IMR-90 (cell line): ENCODE measurements around the gene INPP5D. TPM values are rescaled to one million over a fixed set of nuclear protein-coding genes. Genes with fewer than 3 reads are reported as not detected.

Experiments
- ATAC-seq: fragments of 200-7000 bp; cut with Tn5 transposase; 2 replicates; pipeline ENCODE4 v1.9.1; 2020; ENCODE audit warnings: low read depth, mild to moderate bottlenecking, moderate library complexity
- BruUV-seq: library from RNA; stranded (reverse); fragments of 400-500 nt; replicated peaks from 2 replicates; lab custom pipeline; 2021; lab: Mats Ljungman, UMichigan
- CTCF ChIA-PET: fragments of 300-600 bp; formaldehyde crosslinking; extraction: SDS; loops from one replicate; lab custom pipeline; 2021; ENCODE audit warnings: antibody characterized with exemption; lab: Yijun Ruan, JAX
- POLR2A ChIA-PET: fragments of 300-600 bp; sonication (Branson Sonifier 250); formaldehyde crosslinking; loops from one replicate; lab custom pipeline; 2022; ENCODE audit warnings: antibody characterized with exemption; ENCODE audit not compliant: unreplicated experiment; lab: Charles Lee
- DNase-seq: peaks from one replicate; pipeline ENCODE4 v3.0.0; 2013
- H2AFZ ChIP-seq: replicated peaks from 2 replicates; pipeline ENCODE3; 2013; ENCODE audit warnings: low read length, mild to moderate bottlenecking; ENCODE audit not compliant: poor library complexity
- H2AK5ac ChIP-seq: 2 replicates; pipeline ENCODE4 v1.6.1; 2013; ENCODE audit warnings: low read depth, low read length, inconsistent platforms
- H2AK9ac ChIP-seq: replicated peaks from 2 replicates; pipeline ENCODE3; 2013; ENCODE audit warnings: mild to moderate bottlenecking, low read depth, low read length, moderate library complexity; ENCODE audit not compliant: poor library complexity
- H2BK120ac ChIP-seq: 2 replicates; pipeline ENCODE4 v1.6.1; 2013; ENCODE audit warnings: low read depth, low read length, inconsistent platforms
- H2BK15ac ChIP-seq: 3 replicates; pipeline ENCODE4 v1.6.1; 2013; ENCODE audit warnings: low read depth, low read length, inconsistent platforms
- H2BK20ac ChIP-seq: 2 replicates; pipeline ENCODE4 v1.6.1; 2013; ENCODE audit warnings: low read depth, mild to moderate bottlenecking, inconsistent platforms, low read length, moderate library complexity
- H2BK5ac ChIP-seq: 2 replicates; pipeline ENCODE4 v1.6.1; 2013; ENCODE audit warnings: mild to moderate bottlenecking, low read depth, low read length, inconsistent platforms; ENCODE audit not compliant: poor library complexity, severe bottlenecking
- H3K14ac ChIP-seq: replicated peaks from 2 replicates; pipeline ENCODE4 v1.6.1; 2013; ENCODE audit warnings: low read depth, low read length, inconsistent platforms
- H3K18ac ChIP-seq: 2 replicates; pipeline ENCODE4 v1.6.1; 2013; ENCODE audit warnings: low read depth, low read length, control low read depth
- H3K23ac ChIP-seq: 2 replicates; pipeline ENCODE4 v1.6.1; 2013; ENCODE audit warnings: low read depth, low read length, inconsistent platforms
- H3K27ac ChIP-seq: 2 replicates; pipeline ENCODE4 v1.5.1; 2013; ENCODE audit warnings: mild to moderate bottlenecking, control low read depth, low read length; ENCODE audit not compliant: insufficient read depth
- H3K27me3 ChIP-seq: 2 replicates; pipeline ENCODE4 v1.6.1; 2013; ENCODE audit warnings: low read length; ENCODE audit not compliant: control insufficient read depth, insufficient read depth
- H3K36me3 ChIP-seq: 2 replicates; pipeline ENCODE4 v1.6.1; 2013; ENCODE audit warnings: low read length, mixed read lengths; ENCODE audit not compliant: control insufficient read depth, insufficient read depth
- H3K4ac ChIP-seq: 2 replicates; pipeline ENCODE4 v1.6.1; 2013; ENCODE audit warnings: low read depth, low read length, inconsistent platforms
- H3K4me1 ChIP-seq: 2 replicates; pipeline ENCODE4 v1.6.1; 2013; ENCODE audit warnings: low read length, mixed read lengths; ENCODE audit not compliant: control insufficient read depth, insufficient read depth
- H3K4me2 ChIP-seq: 2 replicates; pipeline ENCODE4 v1.6.1; 2013; ENCODE audit warnings: low read depth, mild to moderate bottlenecking, control low read depth, low read length, moderate library complexity
- H3K4me3 ChIP-seq: 2 replicates; pipeline ENCODE4 v1.5.1; 2013; ENCODE audit warnings: low read depth, mild to moderate bottlenecking, control low read depth, low read length, moderate library complexity; ENCODE audit not compliant: insufficient read depth
- H3K56ac ChIP-seq: 2 replicates; pipeline ENCODE4 v1.6.1; 2013; ENCODE audit warnings: low read length, inconsistent platforms; ENCODE audit not compliant: insufficient read depth; ENCODE audit errors: extremely low read depth
- H3K79me1 ChIP-seq, 2 experiments: 2 replicates each; pipeline ENCODE4 v1.6.1; 2013; ENCODE audit warnings: low read length in 2 of 2, inconsistent platforms in 1 of 2, low read depth in 1 of 2
- H3K9ac ChIP-seq: 2 replicates; pipeline ENCODE4 v1.6.1; 2013; ENCODE audit warnings: low read depth, low read length, control low read depth
- H3K9me1 ChIP-seq: 2 replicates; pipeline ENCODE4 v1.6.1; 2013; ENCODE audit warnings: low read length, inconsistent platforms; ENCODE audit not compliant: insufficient read depth
- H3K9me3 ChIP-seq: 2 replicates; pipeline ENCODE4 v1.6.1; 2013; ENCODE audit warnings: low read length; ENCODE audit not compliant: control insufficient read depth, insufficient read depth
- H4K20me1 ChIP-seq: 2 replicates; pipeline ENCODE4 v1.6.1; 2013; ENCODE audit warnings: low read length, inconsistent platforms; ENCODE audit not compliant: insufficient read depth
- H4K5ac ChIP-seq: 2 replicates; pipeline ENCODE4 v1.6.1; 2013; ENCODE audit warnings: mild to moderate bottlenecking, low read depth, low read length, control low read depth
- H4K8ac ChIP-seq, 2 experiments: 2 replicates each; pipeline ENCODE4 v1.6.1; 2013; ENCODE audit warnings: low read depth in 2 of 2, low read length in 2 of 2, control low read depth in 1 of 2, inconsistent platforms in 1 of 2
- H4K91ac ChIP-seq: 2 replicates; pipeline ENCODE4 v1.6.1; 2013; ENCODE audit warnings: low read depth, low read length, inconsistent platforms; ENCODE audit not compliant: insufficient read depth
- BHLHE40 ChIP-seq: fragments of 150-350 bp; IDR thresholded peaks from 2 replicates; pipeline ENCODE4 v1.6.1; 2016; ENCODE audit warnings: mild to moderate bottlenecking, low read depth, low read length
- CEBPB ChIP-seq: IDR thresholded peaks from 2 replicates; pipeline ENCODE4 v1.6.1; 2012; ENCODE audit warnings: low read depth, low read length, improper control_type of control experiment
- CHD1 ChIP-seq: IDR thresholded peaks from 2 replicates; pipeline ENCODE4 v1.6.1; 2012; ENCODE audit warnings: low read depth, low read length, improper control_type of control experiment
- CTCF ChIP-seq: conservative IDR thresholded peaks from 2 replicates; pipeline ENCODE4 v1.5.1; 2012; ENCODE audit warnings: mild to moderate bottlenecking, low read depth, low read length, improper control_type of control experiment
- ELK1 ChIP-seq: fragments of 150-350 bp; IDR thresholded peaks from 2 replicates; pipeline ENCODE4 v1.6.1; 2016; ENCODE audit warnings: low read depth, mild to moderate bottlenecking, low read length, moderate library complexity, borderline replicate concordance
- FOS ChIP-seq: fragments of 150-350 bp; IDR thresholded peaks from 2 replicates; pipeline ENCODE4 v1.6.1; 2016; ENCODE audit warnings: low read depth, low read length
- MAFK ChIP-seq: IDR thresholded peaks from 2 replicates; pipeline ENCODE4 v1.6.1; 2012; ENCODE audit warnings: low read depth, low read length, improper control_type of control experiment
- MAZ ChIP-seq: IDR thresholded peaks from 2 replicates; pipeline ENCODE4 v1.6.1; 2012; ENCODE audit warnings: low read depth, mild to moderate bottlenecking, low read length, improper control_type of control experiment, moderate library complexity, borderline replicate concordance
- MXI1 ChIP-seq: IDR thresholded peaks from 2 replicates; pipeline ENCODE4 v1.6.1; 2012; ENCODE audit warnings: low read depth, mild to moderate bottlenecking, low read length, moderate library complexity, borderline replicate concordance
- NFE2L2 ChIP-seq: fragments of 150-350 bp; IDR thresholded peaks from 2 replicates; pipeline ENCODE4 v1.6.1; 2016; ENCODE audit warnings: low read depth, mild to moderate bottlenecking, low read length
- POLR2A ChIP-seq: IDR thresholded peaks from 2 replicates; pipeline ENCODE4 v1.6.1; 2012; ENCODE audit warnings: mild to moderate bottlenecking, low read depth, low read length
- RAD21 ChIP-seq: IDR thresholded peaks from 2 replicates; pipeline ENCODE4 v1.6.1; 2012; ENCODE audit warnings: low read length, improper control_type of control experiment
- RCOR1 ChIP-seq: IDR thresholded peaks from 2 replicates; pipeline ENCODE4 v1.6.1; 2012; ENCODE audit warnings: mild to moderate bottlenecking, low read length, improper control_type of control experiment; ENCODE audit not compliant: insufficient replicate concordance
- RFX5 ChIP-seq: IDR thresholded peaks from 2 replicates; pipeline ENCODE4 v1.8.0; 2012; ENCODE audit warnings: low read depth, mild to moderate bottlenecking, low read length, moderate library complexity
- SMC3 ChIP-seq: fragments of 150-350 bp; IDR thresholded peaks from 2 replicates; pipeline ENCODE4 v1.6.1; 2016; ENCODE audit warnings: low read depth, mild to moderate bottlenecking, antibody characterized with exemption, low read length, moderate library complexity
- USF2 ChIP-seq: fragments of 150-350 bp; IDR thresholded peaks from 2 replicates; pipeline ENCODE4 v1.6.1; 2017; ENCODE audit warnings: mild to moderate bottlenecking, antibody characterized with exemption, low read length, low read depth
- WGBS, 2 experiments: methylation state at CpG; one replicate each; pipeline versions ENCODE4 v1.1.5 to v1.1.7; 2013; ENCODE audit warnings: missing lambda C conversion rate in 2 of 2; ENCODE audit not compliant: insufficient read length in 1 of 2; ENCODE audit errors: extremely low coverage in 2 of 2; 5-methylcytosine and 5-hydroxymethylcytosine counted together
- dilution Hi-C: fragments of 300-500 bp; cut with HindIII; formaldehyde crosslinking; loops from one replicate; pipeline ENCODE4 v1.14.3; 2018; ENCODE audit warnings: low sequenced_read_pairs; ENCODE audit not compliant: unreplicated experiment
- in situ Hi-C: fragments of 300-500 bp; cut with MboI; formaldehyde crosslinking; loops from 3 replicates; pipeline ENCODE4 v1.14.3; 2019; ENCODE audit warnings: low sequenced_read_pairs, inconsistent platforms, mixed read lengths
- intact Hi-C: fragments of 100-400 bp; cut with micrococcal nuclease; formaldehyde crosslinking; loops from 2 replicates; pipeline ENCODE4 v1.10.0; 2022
- polyA plus RNA-seq, 3 experiments: library from polyadenylated mRNA; depleted of rRNA; stranded (reverse); fragments of >200 nt; gene quantifications; 2 replicates each; pipeline ENCODE4 v1.2.3, GENCODE V29; 2012; ENCODE audit warnings: low replicate concordance in 1 of 3
- total RNA-seq: library from RNA; depleted of rRNA; stranded (reverse); fragments of >200 nt; gene quantifications from 2 replicates; pipeline ENCODE4 v1.2.3, GENCODE V29; 2012

The INPP5D gene
- total and polyA plus RNA-seq, 2 of the 4 experiments (the other 2 are of a cell fraction), result 0.18 to 0.29 TPM

GRCh38 chr2:233107011-233107410 lies 46.9 kb downstream of the INPP5D start:
- Histone ChIP-seq H4K20me1 (no peaks in the 10 kb centered on the region), H3K36me3 (no peaks in the 10 kb centered on the region), H3K9me3 (no peaks in the 10 kb centered on the region), H2BK15ac (no peak overlapping the region), H3K9me1 (no peaks in the 10 kb centered on the region), H3K14ac (no peak overlapping the region), H3K27me3 (peaks cover 9% of the 10 kb centered on the region), H2AFZ (no peak overlapping the region), H2BK5ac (no peak overlapping the region), H3K4ac (no peak overlapping the region), H3K27ac (no peak overlapping the region), H3K18ac (no peak overlapping the region), H3K4me1 (no peaks in the 10 kb centered on the region), H4K91ac (no peak overlapping the region), H2BK120ac (no peak overlapping the region), H4K5ac (no peak overlapping the region), H3K56ac (no peak overlapping the region), H3K23ac (no peak overlapping the region), H3K9ac (no peak overlapping the region), H2AK9ac (no peak overlapping the region), H4K8ac (no peak overlapping the region), H3K4me3 (no peak overlapping the region), H2BK20ac (no peak overlapping the region), H2AK5ac (no peak overlapping the region), H3K4me2 (no peak overlapping the region), H3K79me1 (no peaks in the 10 kb centered on the region)
- no TSS peak for BruUV-seq
- no CpG with 5 or more reads among the region's 1 CpG for WGBS, 2 experiments
- ATAC-seq (no peak), DNase-seq (no peak)
- CTCF ChIA-PET, result no interaction called here
- POLR2A ChIA-PET, result no interaction called here
- intact Hi-C loops (no loop called here), in situ Hi-C loops (no loop called here), dilution Hi-C loops (no loop called here)
- no peak for TF ChIP-seq RFX5
- no peak for TF ChIP-seq CEBPB
- TF ChIP-seq SMC3, result no peak
- no peak for TF ChIP-seq RCOR1
- TF ChIP-seq RAD21, result no peak
- no peak for TF ChIP-seq FOS
- TF ChIP-seq CHD1, result no peak
- no peak for TF ChIP-seq BHLHE40
- TF ChIP-seq USF2, result no peak
- TF ChIP-seq MXI1, result no peak
- TF ChIP-seq NFE2L2, result no peak
- no peak for TF ChIP-seq CTCF
- no peak for TF ChIP-seq ELK1
- no peak for TF ChIP-seq MAFK
- TF ChIP-seq MAZ, result no peak
- no peak for TF ChIP-seq POLR2A
